Measurements from ENCODE around the gene NOXRED1.

DNA sequence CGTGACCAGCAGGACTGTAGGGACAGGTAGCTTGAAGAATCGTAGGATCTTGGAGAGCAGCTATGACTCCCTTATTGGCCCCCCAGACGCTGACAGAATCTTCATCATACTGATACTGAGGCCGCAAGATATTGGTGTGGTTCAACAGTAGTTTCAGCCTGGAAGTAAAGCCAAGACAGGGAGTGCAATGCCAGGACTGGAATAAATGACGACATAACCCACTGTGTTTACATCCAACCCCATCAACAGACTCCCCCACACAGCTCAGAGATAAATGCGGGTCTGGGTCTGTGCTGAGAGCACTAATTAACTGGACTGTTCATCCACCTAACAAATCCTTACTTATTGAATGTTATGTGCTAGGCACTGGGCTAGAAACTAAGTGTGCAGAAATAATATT, 16.6 kb downstream of the NOXRED1 start:
- TF ChIP-seq CTCF (IDR thresholded peaks at IDR 0.05; ENCODE audit: insufficient read depth, low read length, poor library complexity, severe bottlenecking) (no peak), EZH2phosphoT487 (conservative IDR thresholded peaks at IDR 0.05; ENCODE audit: low read length) (no peak)

All from SU-DHL-6 (cell line).